Mesenchymal stem cell (in vitro differentiated cells and primary cell): Measurements from ENCODE around the gene ADGRF3.
"Not testable (repeated sequence)": the region's sequence is repeated elsewhere in the genome, so short reads cannot be mapped to it uniquely, and the experiment has no call there.

Source experiments
- DNase-seq: peaks from one replicate; pipeline ENCODE4 v3.0.0-alpha.2; 2013
- H2AFZ ChIP-seq: one replicate; pipeline ENCODE4 v1.6.1; 2013; ENCODE audit warnings: low read depth, mild to moderate bottlenecking, control low read depth, inconsistent platforms, low read length, moderate library complexity
- H2AK5ac ChIP-seq: 2 replicates; pipeline ENCODE4 v1.6.1; 2013; ENCODE audit warnings: low read length, moderate library complexity, mild to moderate bottlenecking, inconsistent platforms; ENCODE audit not compliant: severe bottlenecking
- H2BK120ac ChIP-seq: one replicate; pipeline ENCODE4 v1.6.1; 2013; ENCODE audit warnings: low read depth, mild to moderate bottlenecking, inconsistent platforms, low read length, moderate library complexity
- H2BK12ac ChIP-seq, 2 experiments: one replicate each; pipeline ENCODE4 v1.6.1; 2013; ENCODE audit warnings: inconsistent platforms in 2 of 2, low read length in 2 of 2, mild to moderate bottlenecking in 2 of 2, moderate library complexity in 2 of 2, control low read depth in 1 of 2
- H2BK15ac ChIP-seq: one replicate; pipeline ENCODE4 v1.6.1; 2013; ENCODE audit warnings: mild to moderate bottlenecking, low read depth, inconsistent platforms; ENCODE audit not compliant: poor library complexity, severe bottlenecking
- H2BK5ac ChIP-seq: 2 replicates; pipeline ENCODE4 v1.6.1; 2013; ENCODE audit warnings: low read depth, mild to moderate bottlenecking, low read length, control low read depth, inconsistent platforms; ENCODE audit not compliant: poor library complexity, severe bottlenecking
- H3K14ac ChIP-seq, 2 experiments: one replicate each; pipeline ENCODE4 v1.6.1; 2013; ENCODE audit warnings: inconsistent platforms in 2 of 2, low read length in 2 of 2, control low read depth in 1 of 2, mild to moderate bottlenecking in 1 of 2, moderate library complexity in 1 of 2
- H3K18ac ChIP-seq, 2 experiments: one replicate each; pipeline ENCODE4 v1.6.1; 2013; ENCODE audit warnings: inconsistent platforms in 2 of 2, low read length in 2 of 2, control low read depth in 1 of 2, low read depth in 1 of 2, mild to moderate bottlenecking in 1 of 2
- H3K23ac ChIP-seq, 2 experiments: one replicate each; pipeline ENCODE4 v1.6.1; 2013; ENCODE audit warnings: inconsistent platforms in 2 of 2, low read length in 2 of 2, mild to moderate bottlenecking in 2 of 2, moderate library complexity in 2 of 2, control low read depth in 1 of 2
- H3K27ac ChIP-seq: 2 replicates; pipeline ENCODE4 v1.5.1; 2013; ENCODE audit warnings: mild to moderate bottlenecking, moderate library complexity, low read length, control low read depth, inconsistent platforms; ENCODE audit not compliant: poor library complexity, severe bottlenecking
- H3K27me3 ChIP-seq, 2 experiments: 2 replicates each; pipeline versions ENCODE4 v1.6.1 to v1.7.0; 2013; ENCODE audit warnings: low read length in 2 of 2, mild to moderate bottlenecking in 2 of 2, moderate library complexity in 2 of 2, control low read depth in 1 of 2, inconsistent platforms in 1 of 2; ENCODE audit not compliant: control insufficient read depth in 1 of 2, insufficient read depth in 1 of 2
- H3K36me3 ChIP-seq, 2 experiments: 2 replicates each; pipeline versions ENCODE4 v1.6.1 to v1.7.0; 2013; ENCODE audit warnings: low read length in 2 of 2, control low read depth in 1 of 2, inconsistent platforms in 1 of 2, low read depth in 1 of 2, mild to moderate bottlenecking in 1 of 2; ENCODE audit not compliant: insufficient read depth in 2 of 2, control insufficient read depth in 1 of 2
- H3K4ac ChIP-seq, 2 experiments: one replicate each; pipeline ENCODE4 v1.6.1; 2013; ENCODE audit warnings: inconsistent platforms in 2 of 2, low read length in 2 of 2, mild to moderate bottlenecking in 2 of 2, moderate library complexity in 2 of 2, control low read depth in 1 of 2, low read depth in 1 of 2
- H3K4me1 ChIP-seq: 2 replicates; pipeline ENCODE4 v1.6.1; 2013; ENCODE audit warnings: low read depth, low read length, control low read depth; ENCODE audit not compliant: control insufficient read depth, insufficient read depth
- H3K4me2 ChIP-seq: 2 replicates; pipeline ENCODE4 v1.6.1; 2013; ENCODE audit warnings: low read length, mild to moderate bottlenecking, inconsistent platforms; ENCODE audit not compliant: poor library complexity, severe bottlenecking
- H3K4me3 ChIP-seq, 2 experiments: 2 replicates each; pipeline versions ENCODE4 v1.5.1 to v1.7.0; 2013; ENCODE audit warnings: low read length in 2 of 2, mild to moderate bottlenecking in 2 of 2, control low read depth in 1 of 2, low read depth in 1 of 2; ENCODE audit not compliant: insufficient read depth in 1 of 2
- H3K79me1 ChIP-seq: replicated peaks from 2 replicates; pipeline ENCODE4 v1.6.1; 2013; ENCODE audit warnings: mild to moderate bottlenecking, control low read depth, low read length, inconsistent platforms; ENCODE audit not compliant: poor library complexity, severe bottlenecking
- H3K9ac ChIP-seq: 2 replicates; pipeline ENCODE4 v1.7.0; 2013; ENCODE audit warnings: mild to moderate bottlenecking, low read length, moderate library complexity
- H3K9me3 ChIP-seq: 2 replicates; pipeline ENCODE4 v1.7.0; 2013; ENCODE audit warnings: mild to moderate bottlenecking, low read length; ENCODE audit not compliant: control insufficient read depth
- H4K8ac ChIP-seq: one replicate; pipeline ENCODE4 v1.6.1; 2013; ENCODE audit warnings: inconsistent platforms, mild to moderate bottlenecking, low read length, moderate library complexity
- H4K91ac ChIP-seq: one replicate; pipeline ENCODE4 v1.6.1; 2013; ENCODE audit warnings: mild to moderate bottlenecking, low read length, inconsistent platforms
- WGBS: methylation state at CpG from one replicate; pipeline ENCODE4 v1.1.7; 2013; ENCODE audit warnings: mixed read lengths; 5-methylcytosine and 5-hydroxymethylcytosine counted together

ADGRF3 gene

DNA sequence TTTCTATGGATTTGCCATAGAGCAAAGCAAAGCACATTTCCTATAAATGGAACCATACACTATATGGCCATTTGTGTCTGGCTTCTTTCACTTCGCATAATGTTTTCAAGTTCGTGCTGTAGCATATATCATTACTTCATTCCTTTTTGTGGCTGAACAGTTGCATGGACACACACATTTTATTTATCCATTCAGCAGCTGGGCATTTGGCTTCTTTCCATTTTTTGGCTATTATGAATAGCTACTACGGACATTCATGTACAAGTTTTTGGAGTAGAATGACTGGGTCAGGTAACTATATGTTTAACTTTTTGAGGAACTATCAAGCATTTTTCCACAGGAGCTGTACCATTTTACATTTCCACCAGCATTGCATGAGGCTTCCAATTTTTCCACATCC is 11.4 kb downstream of the ADGRF3 start:
- Histone ChIP-seq H3K4me3 (no peak overlapping the region), H3K18ac (no peak overlapping the region), H3K9ac (no peak overlapping the region), H3K4me1 (no peaks in the 10 kb centered on the region), H2BK5ac (no peak overlapping the region), H2BK15ac (no peak overlapping the region), H3K14ac (no peak overlapping the region), H2AK5ac (no peak overlapping the region), H4K91ac (no peak overlapping the region), H3K79me1 (no peaks in the 10 kb centered on the region), H4K8ac (no peak overlapping the region), H2BK12ac (no peak overlapping the region), H3K23ac (no peak overlapping the region), H2AFZ (no peak overlapping the region), H3K27ac (no peak overlapping the region), H3K9me3 (no peaks in the 10 kb centered on the region), H2BK120ac (no peak overlapping the region), H3K4me2 (no peak overlapping the region), H3K36me3 (no peaks in the 10 kb centered on the region), H3K4ac (no peak overlapping the region), H3K27me3 (no peaks in the 10 kb centered on the region)
- 87% methylated on average over 2 of the region's 3 CpGs for WGBS
- DNase-seq = no peak

DNA sequence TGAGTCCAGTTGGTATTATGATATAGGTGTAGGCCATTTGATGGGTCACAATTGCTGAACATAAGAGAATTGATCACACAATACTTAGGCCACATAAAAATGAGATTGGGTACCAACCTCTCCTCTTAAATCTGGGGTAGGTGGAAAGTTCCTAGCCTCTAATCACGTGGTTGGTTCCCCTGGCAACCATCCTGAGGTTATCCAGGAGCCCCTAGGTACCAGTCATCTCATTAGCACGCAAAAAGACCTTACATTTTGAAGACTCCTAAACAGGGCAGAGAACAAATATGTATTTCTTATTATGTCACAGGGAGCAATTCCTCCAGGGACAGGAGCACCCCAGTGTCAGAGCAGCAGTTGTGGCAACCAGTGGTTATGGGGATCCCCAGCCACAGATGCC is 13.3 kb downstream of the ADGRF3 start:
- Histone ChIP-seq H3K4me1 (no peaks in the 10 kb centered on the region), H3K27me3 (no peaks in the 10 kb centered on the region), H2BK15ac (no peak overlapping the region), H2BK5ac (no peak overlapping the region), H4K8ac (no peak overlapping the region), H2BK12ac (no peak overlapping the region), H3K9ac (no peak overlapping the region), H3K4me3 (no peak overlapping the region), H4K91ac (no peak overlapping the region), H3K36me3 (no peaks in the 10 kb centered on the region), H2BK120ac (no peak overlapping the region), H3K79me1 (no peaks in the 10 kb centered on the region), H3K4me2 (no peak overlapping the region), H3K4ac (no peak overlapping the region), H3K27ac (no peak overlapping the region), H3K9me3 (no peaks in the 10 kb centered on the region), H3K18ac (no peak overlapping the region), H3K23ac (no peak overlapping the region), H2AK5ac (no peak overlapping the region), H3K14ac (no peak overlapping the region), H2AFZ (no peak overlapping the region)
- 56% methylated on average over 2 of the region's 2 CpGs for WGBS
- no peak for DNase-seq

DNA sequence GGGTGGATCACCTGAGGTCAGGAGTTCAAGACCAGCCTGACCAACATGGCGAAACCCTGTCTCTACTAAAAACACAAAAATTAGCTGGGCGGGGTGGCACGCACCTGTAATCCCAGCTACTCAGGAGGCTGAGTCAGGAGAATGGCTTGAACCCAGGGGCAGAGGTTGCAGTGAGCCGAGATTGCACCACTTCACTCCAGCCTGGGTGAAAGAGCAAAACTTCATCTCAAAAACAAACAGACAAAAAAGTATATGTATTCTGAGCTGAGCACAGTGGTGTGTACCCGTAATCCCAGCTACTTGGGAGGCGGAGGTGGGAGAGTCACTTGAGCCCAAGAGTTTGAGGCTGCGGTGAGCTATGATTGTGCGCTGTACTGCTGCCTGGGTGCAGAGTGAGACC is 15.3 kb downstream of the ADGRF3 start:
- H3K4me3 ChIP-seq, H2BK15ac ChIP-seq, H3K18ac ChIP-seq, DNase-seq, H3K27me3 ChIP-seq, H3K79me1 ChIP-seq, H3K23ac ChIP-seq, H3K9ac ChIP-seq, H4K91ac ChIP-seq, H3K4me2 ChIP-seq, H3K14ac ChIP-seq, H2BK120ac ChIP-seq, H3K36me3 ChIP-seq, H2AK5ac ChIP-seq, H2BK5ac ChIP-seq, H3K9me3 ChIP-seq, H3K27ac ChIP-seq, H3K4ac ChIP-seq, H3K4me1 ChIP-seq, H2BK12ac ChIP-seq, H2AFZ ChIP-seq, H4K8ac ChIP-seq: not testable (repeated sequence)
- WGBS = 100% methylated on average over 5 of the region's 8 CpGs

DNA sequence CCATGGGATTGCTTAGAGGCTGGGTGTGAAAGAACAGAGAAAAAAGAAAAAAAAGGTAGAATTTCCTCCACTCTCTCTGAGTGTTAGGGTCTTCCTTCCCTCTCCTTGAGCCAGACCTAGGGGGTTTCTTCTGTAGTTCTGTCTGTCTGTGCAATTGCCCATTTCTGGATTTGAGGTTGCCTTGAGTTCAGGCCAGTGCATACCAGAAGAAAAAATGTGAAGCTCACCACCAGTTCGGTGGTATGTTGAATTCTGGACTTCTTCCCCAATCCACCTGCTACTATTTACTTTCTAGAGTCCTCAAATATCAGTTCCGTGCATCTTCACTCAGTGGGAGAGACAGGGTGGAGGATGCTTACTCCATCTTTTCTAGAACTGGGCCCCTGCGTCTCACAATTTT is 16.0 kb downstream of the ADGRF3 start:
- no peak overlapping the region for H3K4me2 ChIP-seq
- no peaks in the 10 kb centered on the region for H3K36me3 ChIP-seq
- H3K9me3 ChIP-seq = no peaks in the 10 kb centered on the region
- H3K27ac ChIP-seq = no peak overlapping the region
- no peak overlapping the region for H3K23ac ChIP-seq
- WGBS = no CpG with 5 or more reads among the region's 3 CpGs
- no peak overlapping the region for H2AFZ ChIP-seq
- H3K79me1 ChIP-seq = no peaks in the 10 kb centered on the region
- H3K4ac ChIP-seq = no peak overlapping the region
- no peak overlapping the region for H3K14ac ChIP-seq
- no peak for DNase-seq
- H2AK5ac ChIP-seq = no peak overlapping the region
- H3K27me3 ChIP-seq = no peaks in the 10 kb centered on the region
- no peak overlapping the region for H3K4me3 ChIP-seq
- no peak overlapping the region for H2BK12ac ChIP-seq
- no peak overlapping the region for H3K18ac ChIP-seq
- no peak overlapping the region for H2BK120ac ChIP-seq
- H4K8ac ChIP-seq = no peak overlapping the region
- no peak overlapping the region for H2BK5ac ChIP-seq
- H2BK15ac ChIP-seq = no peak overlapping the region
- peak overlapping the region; percentile 18 for H3K9ac ChIP-seq
- H3K4me1 ChIP-seq = no peaks in the 10 kb centered on the region
- no peak overlapping the region for H4K91ac ChIP-seq
